SK-N-SH (cell line): ENCODE measurements around the gene ZBTB7B. TPM values are rescaled to one million over a fixed set of nuclear protein-coding genes. Genes with fewer than 3 reads are reported as not detected.

Source experiments
- CTCF ChIA-PET: fragments of 300-600, 350-600 bp; formaldehyde crosslinking; extraction: SDS; loops from one replicate; lab custom pipeline; 2021; lab: Yijun Ruan, JAX
- POLR2A ChIA-PET: fragments of 350-600 bp; sonication (Branson Sonifier 250); formaldehyde crosslinking; extraction: SDS; loops from one replicate; lab custom pipeline; 2020; ENCODE audit warnings: antibody characterized with exemption, inconsistent platforms; lab: Yijun Ruan, JAX
- DNase-seq: peaks from one replicate; pipeline ENCODE4 v3.0.0; 2012
- H2AFZ ChIP-seq: fragments of 200-600 bp; sonication (generic); 2 replicates; pipeline ENCODE4 v1.8.1; 2016; ENCODE audit warnings: antibody characterized with exemption, mild to moderate bottlenecking, low read depth
- H3F3A ChIP-seq: fragments of 200-600 bp; sonication (generic); replicated peaks from 2 replicates; pipeline ENCODE3; 2016; ENCODE audit warnings: antibody characterized with exemption, mild to moderate bottlenecking; ENCODE audit not compliant: insufficient read depth
- H3K27ac ChIP-seq, 2 experiments: fragments of 200-500 bp in 1 of 2; fragments of 200-600 bp in 1 of 2; sonication (Bioruptor generic) in 1 of 2; sonication (generic), shearing (Covaris generic) in 1 of 2; 2 replicates each; pipeline versions ENCODE4 v1.5.1 to v1.6.1; 2014 to 2016; ENCODE audit warnings: low read depth in 2 of 2, inconsistent platforms in 1 of 2, low read length in 1 of 2, mild to moderate bottlenecking in 1 of 2, mixed read lengths in 1 of 2
- H3K27me3 ChIP-seq: fragments of 200-600 bp; sonication (generic), shearing (Covaris generic); 2 replicates; pipeline ENCODE4 v1.6.1; 2016; ENCODE audit warnings: mixed run types; ENCODE audit not compliant: insufficient read depth
- H3K36me3 ChIP-seq, 2 experiments: fragments of 200-500 bp in 1 of 2; fragments of 200-600 bp in 1 of 2; sonication (Bioruptor generic) in 1 of 2; sonication (generic) in 1 of 2; replicated peaks in 1 of 2; 2 replicates each; pipeline versions ENCODE3 to v1.5.1; 2014 to 2016; ENCODE audit warnings: low read length in 1 of 2, mild to moderate bottlenecking in 1 of 2; ENCODE audit not compliant: insufficient read depth in 2 of 2, control insufficient read depth in 1 of 2
- H3K4me1 ChIP-seq, 2 experiments: fragments of 200-500 bp in 1 of 2; fragments of 200-600 bp in 1 of 2; sonication (Bioruptor generic) in 1 of 2; sonication (generic), shearing (Covaris generic) in 1 of 2; 2 replicates each; pipeline versions ENCODE4 v1.5.1 to v1.6.1; 2014 to 2016; ENCODE audit warnings: low read depth in 1 of 2, low read length in 1 of 2, mixed run types in 1 of 2; ENCODE audit not compliant: insufficient read depth in 2 of 2, control insufficient read depth in 1 of 2
- H3K4me2 ChIP-seq: fragments of 200-600 bp; sonication (generic), shearing (Covaris generic); 2 replicates; pipeline ENCODE4 v1.6.1; 2017; ENCODE audit warnings: mixed run types
- H3K4me3 ChIP-seq, 2 experiments: fragments of 200-500 bp in 1 of 2; fragments of 200-600 bp in 1 of 2; sonication (Bioruptor generic) in 1 of 2; sonication (generic), shearing (Covaris generic) in 1 of 2; 2 replicates each; pipeline versions ENCODE4 v1.5.1 to v1.8.1; 2014 to 2016; ENCODE audit warnings: low read depth in 2 of 2, inconsistent platforms in 1 of 2, low read length in 1 of 2, mild to moderate bottlenecking in 1 of 2, mixed read lengths in 1 of 2, moderate library complexity in 1 of 2
- H3K79me2 ChIP-seq: fragments of 200-600 bp; sonication (generic); 2 replicates; pipeline ENCODE4 v1.8.1; 2017; ENCODE audit warnings: mild to moderate bottlenecking; ENCODE audit not compliant: insufficient read depth
- H3K9ac ChIP-seq: fragments of 200-600 bp; sonication (generic); 2 replicates; pipeline ENCODE4 v1.6.1; 2017; ENCODE audit warnings: mixed run types
- H3K9me2 ChIP-seq: fragments of 200-600 bp; sonication (generic); 2 replicates; pipeline ENCODE4 v1.6.1; 2017; ENCODE audit warnings: mixed run types
- H3K9me3 ChIP-seq: fragments of 200-600 bp; sonication (generic); 2 replicates; pipeline ENCODE4 v1.6.1; 2017; ENCODE audit warnings: mixed run types, mild to moderate bottlenecking, moderate library complexity
- H4K20me1 ChIP-seq: fragments of 200-600 bp; sonication (generic); 2 replicates; pipeline ENCODE4 v1.6.1; 2017; ENCODE audit warnings: mild to moderate bottlenecking, mixed run types; ENCODE audit not compliant: insufficient read depth
- ELF1 ChIP-seq: IDR thresholded peaks from 2 replicates; pipeline ENCODE4 v1.4.0; 2012
- EP300 ChIP-seq, 2 experiments: IDR thresholded peaks; 2 replicates each; pipeline versions ENCODE4 v1.4.0 to v1.6.1; 2012; ENCODE audit warnings: borderline replicate concordance in 1 of 2, low read depth in 1 of 2, low read length in 1 of 2
- FOXJ3 ChIP-seq: sonication (generic); formaldehyde crosslinking; IDR thresholded peaks from 2 replicates; pipeline ENCODE4 v1.5.1; 2020; ENCODE audit warnings: mild to moderate bottlenecking, missing genetic modification reagents
- GATA2 ChIP-seq: sonication (generic); formaldehyde crosslinking; IDR thresholded peaks from 2 replicates; pipeline ENCODE4 v1.5.0; 2020; ENCODE audit warnings: mild to moderate bottlenecking, missing genetic modification reagents
- NRF1 ChIP-seq: IDR thresholded peaks from 2 replicates; pipeline ENCODE4 v1.6.1; 2012; ENCODE audit warnings: low read depth, mild to moderate bottlenecking, low read length
- RAD21 ChIP-seq: IDR thresholded peaks from 2 replicates; pipeline ENCODE4 v1.6.1; 2012; ENCODE audit warnings: mild to moderate bottlenecking, low read length
- RFX5 ChIP-seq: IDR thresholded peaks from 2 replicates; pipeline ENCODE4 v1.6.1; 2012; ENCODE audit warnings: mild to moderate bottlenecking, improper control_type of control experiment, low read length
- RXRA ChIP-seq: IDR thresholded peaks from 2 replicates; pipeline ENCODE4 v1.4.0; 2012; ENCODE audit warnings: low read depth, mild to moderate bottlenecking, borderline replicate concordance
- SMC3 ChIP-seq: IDR thresholded peaks from 2 replicates; pipeline ENCODE4 v1.6.1; 2012; ENCODE audit warnings: low read depth, low read length, improper control_type of control experiment
- WGBS: methylation state at CpG from one replicate; pipeline ENCODE4 v1.1.6; 2017; ENCODE audit warnings: low lambda C conversion rate; 5-methylcytosine and 5-hydroxymethylcytosine counted together
- polyA plus RNA-seq, 3 experiments: library from polyadenylated mRNA; depleted of rRNA; stranded (reverse); fragments of >200 nt; gene quantifications; 2 replicates each; pipeline ENCODE4 v1.2.3, GENCODE V29; 2012
- TF ChIP-seq, protein P1 (sequence below): IDR thresholded peaks from 2 replicates; pipeline ENCODE4 v1.4.0; 2012; ENCODE audit warnings: low read depth, borderline replicate concordance
- TF ChIP-seq, protein P2 (sequence below): IDR thresholded peaks from 2 replicates; pipeline ENCODE4; 2012
- TF ChIP-seq, protein P3 (sequence below): fragments of 200-600 bp; sonication (generic); IDR thresholded peaks from 2 replicates; pipeline ENCODE4 v1.6.1; 2017; ENCODE audit warnings: antibody characterized with exemption, mild to moderate bottlenecking, moderate library complexity
- TF ChIP-seq, protein P4 (sequence below): IDR thresholded peaks from 2 replicates; pipeline ENCODE4 v1.4.0; 2012; ENCODE audit warnings: low read depth, borderline replicate concordance

The ZBTB7B gene
- polyA plus RNA-seq, 1 of the 3 experiments (the other 2 are of a cell fraction), result 15.7 TPM

DNA sequence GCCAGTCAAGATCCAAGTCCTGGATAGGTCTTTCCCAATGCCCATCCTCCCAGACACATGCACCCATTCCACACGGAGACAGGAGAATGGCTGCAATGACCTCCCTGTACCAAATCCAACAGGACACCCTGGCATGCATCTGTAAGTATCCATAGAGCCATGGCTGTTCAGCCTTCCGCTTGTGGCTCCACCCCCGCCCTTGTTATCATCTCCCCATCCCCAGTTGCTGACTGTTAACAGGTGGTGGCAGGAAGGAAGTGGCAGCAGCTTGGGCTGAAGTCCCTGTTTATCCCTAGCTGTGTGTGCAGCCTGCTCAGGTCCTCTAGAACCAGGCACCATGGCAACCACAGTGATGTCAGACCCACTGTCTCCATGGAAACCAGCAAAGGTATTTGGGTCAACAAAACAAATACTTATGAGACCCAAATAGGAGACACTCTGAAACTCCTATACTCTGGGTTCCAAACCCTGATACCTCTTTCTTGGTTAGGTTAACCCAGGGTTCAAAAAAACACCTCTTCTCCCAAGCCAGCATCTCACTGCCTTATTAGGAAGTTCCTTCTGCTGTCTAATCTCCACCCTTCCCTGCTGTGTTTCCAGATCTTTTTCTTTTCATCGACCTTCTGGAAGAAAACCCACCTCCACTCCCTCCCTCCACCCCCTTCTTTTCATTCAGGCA lies 47.4 kb upstream of the ZBTB7B start:
- TF ChIP-seq, protein P1, sequence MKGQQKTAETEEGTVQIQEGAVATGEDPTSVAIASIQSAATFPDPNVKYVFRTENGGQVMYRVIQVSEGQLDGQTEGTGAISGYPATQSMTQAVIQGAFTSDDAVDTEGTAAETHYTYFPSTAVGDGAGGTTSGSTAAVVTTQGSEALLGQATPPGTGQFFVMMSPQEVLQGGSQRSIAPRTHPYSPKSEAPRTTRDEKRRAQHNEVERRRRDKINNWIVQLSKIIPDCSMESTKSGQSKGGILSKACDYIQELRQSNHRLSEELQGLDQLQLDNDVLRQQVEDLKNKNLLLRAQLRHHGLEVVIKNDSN, result no peak
- TF ChIP-seq, protein P2, sequence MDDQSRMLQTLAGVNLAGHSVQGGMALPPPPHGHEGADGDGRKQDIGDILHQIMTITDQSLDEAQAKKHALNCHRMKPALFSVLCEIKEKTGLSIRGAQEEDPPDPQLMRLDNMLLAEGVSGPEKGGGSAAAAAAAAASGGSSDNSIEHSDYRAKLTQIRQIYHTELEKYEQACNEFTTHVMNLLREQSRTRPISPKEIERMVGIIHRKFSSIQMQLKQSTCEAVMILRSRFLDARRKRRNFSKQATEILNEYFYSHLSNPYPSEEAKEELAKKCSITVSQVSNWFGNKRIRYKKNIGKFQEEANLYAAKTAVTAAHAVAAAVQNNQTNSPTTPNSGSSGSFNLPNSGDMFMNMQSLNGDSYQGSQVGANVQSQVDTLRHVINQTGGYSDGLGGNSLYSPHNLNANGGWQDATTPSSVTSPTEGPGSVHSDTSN, result no peak
- no peak for TF ChIP-seq RFX5
- TF ChIP-seq RXRA, result no peak
- no peak for TF ChIP-seq NRF1
- TF ChIP-seq, protein P3, sequence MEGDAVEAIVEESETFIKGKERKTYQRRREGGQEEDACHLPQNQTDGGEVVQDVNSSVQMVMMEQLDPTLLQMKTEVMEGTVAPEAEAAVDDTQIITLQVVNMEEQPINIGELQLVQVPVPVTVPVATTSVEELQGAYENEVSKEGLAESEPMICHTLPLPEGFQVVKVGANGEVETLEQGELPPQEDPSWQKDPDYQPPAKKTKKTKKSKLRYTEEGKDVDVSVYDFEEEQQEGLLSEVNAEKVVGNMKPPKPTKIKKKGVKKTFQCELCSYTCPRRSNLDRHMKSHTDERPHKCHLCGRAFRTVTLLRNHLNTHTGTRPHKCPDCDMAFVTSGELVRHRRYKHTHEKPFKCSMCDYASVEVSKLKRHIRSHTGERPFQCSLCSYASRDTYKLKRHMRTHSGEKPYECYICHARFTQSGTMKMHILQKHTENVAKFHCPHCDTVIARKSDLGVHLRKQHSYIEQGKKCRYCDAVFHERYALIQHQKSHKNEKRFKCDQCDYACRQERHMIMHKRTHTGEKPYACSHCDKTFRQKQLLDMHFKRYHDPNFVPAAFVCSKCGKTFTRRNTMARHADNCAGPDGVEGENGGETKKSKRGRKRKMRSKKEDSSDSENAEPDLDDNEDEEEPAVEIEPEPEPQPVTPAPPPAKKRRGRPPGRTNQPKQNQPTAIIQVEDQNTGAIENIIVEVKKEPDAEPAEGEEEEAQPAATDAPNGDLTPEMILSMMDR, result no peak
- peak; percentile 36; the same call in 1 of the 2 replicates for TF ChIP-seq GATA2 (CRISPR knock-in tag)
- no peak; a peak in 1 of 4 replicates for TF ChIP-seq EP300 (IDR thresholded peaks at IDR 0.05; ENCODE audit: borderline replicate concordance in 1 of 2, low read depth in 1 of 2, low read length in 1 of 2)
- DNase-seq, result peak; percentile 81
- H3K36me3 ChIP-seq, result peaks cover 0 to 30% of the 10 kb centered on the region in 2 experiments
- peak overlapping the region; percentile 74 to 79 for H3K4me3 ChIP-seq
- peak overlapping the region; percentile 87 for H3K4me2 ChIP-seq
- ChIA-PET POLR2A (interaction anchor here (0.8 to 3.0 kb wide), 11 partner anchors 10 to 96 kb away, joined by 3 to 16 read pairs (median 3); partner anchors contain the start of genes ADAM15, LENEP and SHC1), CTCF (interaction anchor here (0.8 to 37.5 kb wide), 14 partner anchors 9 to 285 kb away, joined by 3 to 640 read pairs (median 4); partner anchors contain the start of genes FLAD1, LENEP and ZBTB7B)
- H3K9me3 ChIP-seq, result no peaks in the 10 kb centered on the region
- peak overlapping the region; percentile 75 for H3K9ac ChIP-seq
- no peaks in the 10 kb centered on the region for H4K20me1 ChIP-seq
- WGBS, result 15% methylated on average over 3 of the region's 4 CpGs
- peaks cover 12% of the 10 kb centered on the region for H3F3A ChIP-seq
- peak overlapping the region; percentile 90 to 91 for H3K27ac ChIP-seq
- no peaks in the 10 kb centered on the region for H3K27me3 ChIP-seq
- peaks cover 0 to 44% of the 10 kb centered on the region in 2 experiments; a peak in 3 of 4 replicates for H3K4me1 ChIP-seq
- H3K9me2 ChIP-seq, result no peaks in the 10 kb centered on the region
- peak overlapping the region; percentile 74 for H2AFZ ChIP-seq
- H3K79me2 ChIP-seq, result peaks cover 8% of the 10 kb centered on the region

DNA sequence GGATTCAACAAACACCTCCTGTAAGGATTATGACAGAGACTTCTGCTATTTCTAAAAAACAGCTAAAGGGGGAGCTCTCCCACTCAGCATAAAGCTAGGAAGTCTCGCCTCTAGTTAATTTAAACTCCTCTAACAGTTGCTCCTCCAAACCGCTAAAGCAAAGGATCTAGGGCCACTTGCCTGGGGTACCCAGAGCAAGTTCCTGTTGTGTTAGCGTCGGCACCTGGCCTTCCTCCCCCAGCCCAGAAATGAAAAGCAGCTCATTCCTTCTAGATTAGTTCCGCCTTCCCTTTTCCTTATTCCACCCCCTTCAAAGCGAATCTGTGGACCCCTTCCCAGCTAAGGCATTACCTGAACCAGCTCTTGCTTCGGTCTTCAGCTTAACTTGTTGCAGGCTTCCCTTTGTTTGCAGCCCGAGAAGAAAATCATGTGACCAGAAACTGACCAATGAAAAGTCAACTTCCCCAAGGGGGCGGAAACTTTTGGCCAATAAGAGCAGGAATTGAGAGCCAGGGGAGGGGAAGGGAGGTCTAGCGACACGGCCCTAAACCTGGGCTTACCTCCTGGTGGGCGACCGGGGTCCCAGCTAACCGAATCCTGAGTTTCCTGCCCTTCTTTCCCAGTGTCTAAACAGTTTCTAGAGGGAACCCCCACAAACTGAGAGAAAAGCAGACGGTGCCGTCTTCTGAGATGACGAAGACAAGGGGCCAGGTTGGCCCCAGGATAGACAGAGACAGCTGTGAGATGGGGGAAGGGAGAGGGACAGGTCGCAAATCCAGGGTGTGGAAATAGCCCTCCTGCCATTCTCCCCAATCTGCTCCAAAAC lies 46.7 kb upstream of the ZBTB7B start, which contains the start of gene PBXIP1:
Gene PBXIP1, minus strand, starts transcription at position 382 of the 826 bp plus-strand sequence. CDS start 2,378 bp downstream, outside the sequence.
- under 1% methylated on average over 18 of the region's 18 CpGs for WGBS
- Histone ChIP-seq H2AFZ (peak within 1 kb of the TSS; percentile 74), H3K79me2 (peaks cover 16% of the 10 kb centered on the region)
- TF ChIP-seq SMC3 (peak; percentile 23), ELF1 (no peak), RAD21 (peak; percentile 55), FOXJ3 (CRISPR knock-in tag) (no peak), RFX5 (peak; percentile 30; the same call in 1 of the 2 replicates)
- TF ChIP-seq, protein P4, sequence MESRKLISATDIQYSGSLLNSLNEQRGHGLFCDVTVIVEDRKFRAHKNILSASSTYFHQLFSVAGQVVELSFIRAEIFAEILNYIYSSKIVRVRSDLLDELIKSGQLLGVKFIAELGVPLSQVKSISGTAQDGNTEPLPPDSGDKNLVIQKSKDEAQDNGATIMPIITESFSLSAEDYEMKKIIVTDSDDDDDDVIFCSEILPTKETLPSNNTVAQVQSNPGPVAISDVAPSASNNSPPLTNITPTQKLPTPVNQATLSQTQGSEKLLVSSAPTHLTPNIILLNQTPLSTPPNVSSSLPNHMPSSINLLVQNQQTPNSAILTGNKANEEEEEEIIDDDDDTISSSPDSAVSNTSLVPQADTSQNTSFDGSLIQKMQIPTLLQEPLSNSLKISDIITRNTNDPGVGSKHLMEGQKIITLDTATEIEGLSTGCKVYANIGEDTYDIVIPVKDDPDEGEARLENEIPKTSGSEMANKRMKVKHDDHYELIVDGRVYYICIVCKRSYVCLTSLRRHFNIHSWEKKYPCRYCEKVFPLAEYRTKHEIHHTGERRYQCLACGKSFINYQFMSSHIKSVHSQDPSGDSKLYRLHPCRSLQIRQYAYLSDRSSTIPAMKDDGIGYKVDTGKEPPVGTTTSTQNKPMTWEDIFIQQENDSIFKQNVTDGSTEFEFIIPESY, result no peak
- TF ChIP-seq, protein P3, result peak; percentile 53

More for the DNA sequence above, 46.7 kb upstream of the ZBTB7B start, which contains the start of gene PBXIP1:
- DNase-seq, result peak; percentile 94
- H3K27ac ChIP-seq, result peak within 1 kb of the TSS; percentile 90 to 91
- ChIA-PET POLR2A (interaction anchor here (0.8 to 3.0 kb wide), 11 partner anchors 11 to 95 kb away, joined by 3 to 16 read pairs (median 3); partner anchors contain the start of genes ADAM15, LENEP and SHC1), CTCF (interaction anchor here (0.6 to 37.5 kb wide), 16 partner anchors 9 to 618 kb away, joined by 3 to 640 read pairs (median 5); partner anchors contain the start of genes FLAD1, LENEP and ZBTB7B)
- peaks cover 0 to 28% of the 10 kb centered on the region in 2 experiments for H3K36me3 ChIP-seq
- peaks cover 0 to 51% of the 10 kb centered on the region in 2 experiments; a peak in 3 of 4 replicates for H3K4me1 ChIP-seq
- no peaks in the 10 kb centered on the region for H3K27me3 ChIP-seq
- peak within 1 kb of the TSS; percentile 74 to 79 for H3K4me3 ChIP-seq
- no peaks in the 10 kb centered on the region for H3K9me3 ChIP-seq
- H3K9me2 ChIP-seq, result no peaks in the 10 kb centered on the region
- peak within 1 kb of the TSS; percentile 75 for H3K9ac ChIP-seq
- H4K20me1 ChIP-seq, result no peaks in the 10 kb centered on the region
- H3K4me2 ChIP-seq, result peak within 1 kb of the TSS; percentile 87
- peaks cover 15% of the 10 kb centered on the region for H3F3A ChIP-seq
